ENCODE measurements around the gene SYCE3.
A peak's percentile ranks its signal among the peaks of the same experiment; 100 is the strongest.

SYCE3 gene

GRCh38 chr22:50569896-50570535 lies 7.3 kb upstream of the SYCE3 start:
- no CpG with 5 or more reads among the region's 13 CpGs for WGBS (ENCODE audit: insufficient coverage, insufficient read length)
- DNase-seq (ENCODE audit: low read depth, low spot score) = no peak
- Histone ChIP-seq H3K27ac (ENCODE audit: low read length) (no peak overlapping the region), H3K9me3 (ENCODE audit: control insufficient read depth, insufficient read depth, low read length) (no peaks in the 10 kb centered on the region), H3K4me1 (ENCODE audit: control insufficient read depth, insufficient read depth, low read length) (no peaks in the 10 kb centered on the region), H3K27me3 (ENCODE audit: control insufficient read depth, insufficient read depth, low read length) (no peaks in the 10 kb centered on the region), H3K4me3 (ENCODE audit: low read length) (no peak overlapping the region), H3K36me3 (ENCODE audit: control insufficient read depth, insufficient read depth, low read length) (peaks cover 24% of the 10 kb centered on the region)

GRCh38 chr22:50569041-50569459 lies 6.3 kb upstream of the SYCE3 start:
- no peaks in the 10 kb centered on the region for H3K4me1 ChIP-seq (ENCODE audit: control insufficient read depth, insufficient read depth, low read length)
- H3K27ac ChIP-seq (ENCODE audit: low read length) = no peak overlapping the region
- no peaks in the 10 kb centered on the region for H3K9me3 ChIP-seq (ENCODE audit: control insufficient read depth, insufficient read depth, low read length)
- no CpG with 5 or more reads among the region's 8 CpGs for WGBS (ENCODE audit: insufficient coverage, insufficient read length)
- DNase-seq (ENCODE audit: low read depth, low spot score) = no peak
- no peak overlapping the region; the same call in 1 of the 2 replicates for H3K4me3 ChIP-seq (ENCODE audit: low read length)
- no peaks in the 10 kb centered on the region for H3K27me3 ChIP-seq (ENCODE audit: control insufficient read depth, insufficient read depth, low read length)
- H3K36me3 ChIP-seq (ENCODE audit: control insufficient read depth, insufficient read depth, low read length) = peaks cover 24% of the 10 kb centered on the region

GRCh38 chr22:50568626-50569025 lies 5.9 kb upstream of the SYCE3 start:
- Histone ChIP-seq H3K9me3 (ENCODE audit: control insufficient read depth, insufficient read depth, low read length) (no peaks in the 10 kb centered on the region), H3K4me1 (ENCODE audit: control insufficient read depth, insufficient read depth, low read length) (no peaks in the 10 kb centered on the region), H3K36me3 (ENCODE audit: control insufficient read depth, insufficient read depth, low read length) (peaks cover 24% of the 10 kb centered on the region), H3K27ac (ENCODE audit: low read length) (no peak overlapping the region), H3K27me3 (ENCODE audit: control insufficient read depth, insufficient read depth, low read length) (no peaks in the 10 kb centered on the region), H3K4me3 (ENCODE audit: low read length) (no peak overlapping the region)
- no CpG with 5 or more reads among the region's 7 CpGs for WGBS (ENCODE audit: insufficient coverage, insufficient read length)
- DNase-seq (ENCODE audit: low read depth, low spot score) = no peak

GRCh38 chr22:50567721-50568252 lies 5.1 kb upstream of the SYCE3 start:
- Histone ChIP-seq H3K27ac (ENCODE audit: low read length) (no peak overlapping the region), H3K4me3 (ENCODE audit: low read length) (no peak overlapping the region), H3K9me3 (ENCODE audit: control insufficient read depth, insufficient read depth, low read length) (no peaks in the 10 kb centered on the region), H3K4me1 (ENCODE audit: control insufficient read depth, insufficient read depth, low read length) (no peaks in the 10 kb centered on the region), H3K27me3 (ENCODE audit: control insufficient read depth, insufficient read depth, low read length) (no peaks in the 10 kb centered on the region), H3K36me3 (ENCODE audit: control insufficient read depth, insufficient read depth, low read length) (peaks cover 24% of the 10 kb centered on the region)
- WGBS (ENCODE audit: insufficient coverage, insufficient read length) = no CpG with 5 or more reads among the region's 7 CpGs
- no peak for DNase-seq (ENCODE audit: low read depth, low spot score)

GRCh38 chr22:50564289-50564688 lies 1.6 kb upstream of the SYCE3 start:
- Histone ChIP-seq H3K27me3 (ENCODE audit: control insufficient read depth, insufficient read depth, low read length) (no peaks in the 10 kb centered on the region), H3K9me3 (ENCODE audit: control insufficient read depth, insufficient read depth, low read length) (no peaks in the 10 kb centered on the region), H3K4me3 (ENCODE audit: low read length) (no peak overlapping the region), H3K4me1 (ENCODE audit: control insufficient read depth, insufficient read depth, low read length) (no peaks in the 10 kb centered on the region), H3K36me3 (ENCODE audit: control insufficient read depth, insufficient read depth, low read length) (peaks cover 6% of the 10 kb centered on the region; the same call in 1 of the 2 replicates), H3K27ac (ENCODE audit: low read length) (no peak overlapping the region)
- WGBS (ENCODE audit: insufficient coverage, insufficient read length) = no CpG with 5 or more reads among the region's 11 CpGs
- no peak for DNase-seq (ENCODE audit: low read depth, low spot score)

- peak overlapping the region; percentile 29; the same call in 1 of the 2 replicates for H3K4me3 ChIP-seq (ENCODE audit: low read length)
- no peaks in the 10 kb centered on the region for H3K4me1 ChIP-seq (ENCODE audit: control insufficient read depth, insufficient read depth, low read length)
- H3K9me3 ChIP-seq (ENCODE audit: control insufficient read depth, insufficient read depth, low read length) = no peaks in the 10 kb centered on the region
- 0 out of 2 replicates have a peak, but pooled peaks cover 1% of the 10 kb centered on the region for H3K36me3 ChIP-seq (ENCODE audit: control insufficient read depth, insufficient read depth, low read length)
- no peaks in the 10 kb centered on the region for H3K27me3 ChIP-seq (ENCODE audit: control insufficient read depth, insufficient read depth, low read length)
- DNase-seq (ENCODE audit: low read depth, low spot score) = no peak
- WGBS (ENCODE audit: insufficient coverage, insufficient read length) = no CpG with 5 or more reads among the region's 17 CpGs
- no peak overlapping the region for H3K27ac ChIP-seq (ENCODE audit: low read length)
Observed at GRCh38 chr22:50563413-50564160, 868 bp upstream of the SYCE3 start.

GRCh38 chr22:50561401-50562358 lies 1.0 kb downstream of the SYCE3 start:
- WGBS (ENCODE audit: insufficient coverage, insufficient read length) = no CpG with 5 or more reads among the region's 34 CpGs
- H3K36me3 ChIP-seq (ENCODE audit: control insufficient read depth, insufficient read depth, low read length) = no peaks in the 10 kb centered on the region
- no peaks in the 10 kb centered on the region for H3K27me3 ChIP-seq (ENCODE audit: control insufficient read depth, insufficient read depth, low read length)
- no peak for DNase-seq (ENCODE audit: low read depth, low spot score)
- H3K4me1 ChIP-seq (ENCODE audit: control insufficient read depth, insufficient read depth, low read length) = no peaks in the 10 kb centered on the region
- no peak overlapping the region for H3K27ac ChIP-seq (ENCODE audit: low read length)
- H3K4me3 ChIP-seq (ENCODE audit: low read length) = no peak overlapping the region
- no peaks in the 10 kb centered on the region for H3K9me3 ChIP-seq (ENCODE audit: control insufficient read depth, insufficient read depth, low read length)

- no peak for DNase-seq (ENCODE audit: low read depth, low spot score)
- WGBS (ENCODE audit: insufficient coverage, insufficient read length) = no CpG with 5 or more reads among the region's 3 CpGs
- Histone ChIP-seq H3K36me3 (ENCODE audit: control insufficient read depth, insufficient read depth, low read length) (no peaks in the 10 kb centered on the region), H3K9me3 (ENCODE audit: control insufficient read depth, insufficient read depth, low read length) (no peaks in the 10 kb centered on the region), H3K4me3 (ENCODE audit: low read length) (no peak overlapping the region), H3K27me3 (ENCODE audit: control insufficient read depth, insufficient read depth, low read length) (no peaks in the 10 kb centered on the region), H3K4me1 (ENCODE audit: control insufficient read depth, insufficient read depth, low read length) (no peaks in the 10 kb centered on the region), H3K27ac (ENCODE audit: low read length) (no peak overlapping the region)
Observed at GRCh38 chr22:50560034-50560433, 2.7 kb downstream of the SYCE3 start.

GRCh38 chr22:50556703-50557102 lies 6.0 kb downstream of the SYCE3 start:
- H3K4me1 ChIP-seq (ENCODE audit: control insufficient read depth, insufficient read depth, low read length) = no peaks in the 10 kb centered on the region
- no peak overlapping the region for H3K27ac ChIP-seq (ENCODE audit: low read length)
- H3K9me3 ChIP-seq (ENCODE audit: control insufficient read depth, insufficient read depth, low read length) = no peaks in the 10 kb centered on the region
- no CpG with 5 or more reads among the region's 5 CpGs for WGBS (ENCODE audit: insufficient coverage, insufficient read length)
- no peak for DNase-seq (ENCODE audit: low read depth, low spot score)
- no peaks in the 10 kb centered on the region for H3K27me3 ChIP-seq (ENCODE audit: control insufficient read depth, insufficient read depth, low read length)
- H3K36me3 ChIP-seq (ENCODE audit: control insufficient read depth, insufficient read depth, low read length) = no peaks in the 10 kb centered on the region
- H3K4me3 ChIP-seq (ENCODE audit: low read length) = no peak overlapping the region

GRCh38 chr22:50553310-50553709 lies 9.4 kb downstream of the SYCE3 start:
- no CpG with 5 or more reads among the region's 8 CpGs for WGBS (ENCODE audit: insufficient coverage, insufficient read length)

More at GRCh38 chr22:50553310-50553709, 9.4 kb downstream of the SYCE3 start:
- peaks cover 1% of the 10 kb centered on the region; the same call in 1 of the 2 replicates for H3K4me1 ChIP-seq (ENCODE audit: control insufficient read depth, insufficient read depth, low read length)
- no peaks in the 10 kb centered on the region for H3K9me3 ChIP-seq (ENCODE audit: control insufficient read depth, insufficient read depth, low read length)
- H3K27ac ChIP-seq (ENCODE audit: low read length) = no peak overlapping the region
- no peaks in the 10 kb centered on the region for H3K36me3 ChIP-seq (ENCODE audit: control insufficient read depth, insufficient read depth, low read length)
- DNase-seq (ENCODE audit: low read depth, low spot score) = no peak
- H3K27me3 ChIP-seq (ENCODE audit: control insufficient read depth, insufficient read depth, low read length) = no peaks in the 10 kb centered on the region
- no peak overlapping the region for H3K4me3 ChIP-seq (ENCODE audit: low read length)
